Stimulated activated CD8-positive, alpha-beta memory T cell treated with anti-CD3 and anti-CD28 coated beads, Interleukin-4, amount 100 ng/mL, for 4 hours (primary cell): Measurements from ENCODE around the gene TMOD2.

Source experiments
- DNase-seq, 2 donors: peaks; one replicate each; pipeline ENCODE4 v3.0.0-alpha.2; 2020; ENCODE audit warnings: low read depth in 2 of 2, low spot score in 1 of 2

TMOD2 gene

GRCh38 chr15:51849860-51850259 lies 98.5 kb downstream of the TMOD2 start:
- no peak for DNase-seq

GRCh38 chr15:51853998-51854397 lies 102.6 kb downstream of the TMOD2 start:
- DNase-seq: no peak

GRCh38 chr15:51855612-51856011 lies 104.2 kb downstream of the TMOD2 start:
- no peak for DNase-seq

GRCh38 chr15:51856714-51857380 lies 105.5 kb downstream of the TMOD2 start:
- no peak for DNase-seq

- DNase-seq: peak; percentile 26 to 35
Observed at GRCh38 chr15:51861557-51862359, 110.4 kb downstream of the TMOD2 start.

- no peak for DNase-seq
Observed at GRCh38 chr15:51863131-51863530, 111.7 kb downstream of the TMOD2 start.

GRCh38 chr15:51864408-51865056 lies 113.1 kb downstream of the TMOD2 start:
- no peak for DNase-seq

GRCh38 chr15:51865317-51865716 lies 113.9 kb downstream of the TMOD2 start:
- no peak for DNase-seq
